IMR-90 (cell line): Measurements from ENCODE around the gene ADAMTS12. TPM values are rescaled to one million over a fixed set of nuclear protein-coding genes. Genes with fewer than 3 reads are reported as not detected.

Experiments used
- ATAC-seq: fragments of 200-7000 bp; cut with Tn5 transposase; 2 replicates; pipeline ENCODE4 v1.9.1; 2020; ENCODE audit warnings: low read depth, mild to moderate bottlenecking, moderate library complexity
- BruUV-seq: library from RNA; stranded (reverse); fragments of 400-500 nt; replicated peaks from 2 replicates; lab custom pipeline; 2021; lab: Mats Ljungman, UMichigan
- CTCF ChIA-PET: fragments of 300-600 bp; formaldehyde crosslinking; extraction: SDS; loops from one replicate; lab custom pipeline; 2021; ENCODE audit warnings: antibody characterized with exemption; lab: Yijun Ruan, JAX
- POLR2A ChIA-PET: fragments of 300-600 bp; sonication (Branson Sonifier 250); formaldehyde crosslinking; loops from one replicate; lab custom pipeline; 2022; ENCODE audit warnings: antibody characterized with exemption; ENCODE audit not compliant: unreplicated experiment; lab: Charles Lee
- DNase-seq: peaks from one replicate; pipeline ENCODE4 v3.0.0; 2013
- H2AFZ ChIP-seq: replicated peaks from 2 replicates; pipeline ENCODE3; 2013; ENCODE audit warnings: low read length, mild to moderate bottlenecking; ENCODE audit not compliant: poor library complexity
- H2AK5ac ChIP-seq: 2 replicates; pipeline ENCODE4 v1.6.1; 2013; ENCODE audit warnings: low read depth, low read length, inconsistent platforms
- H2AK9ac ChIP-seq: replicated peaks from 2 replicates; pipeline ENCODE3; 2013; ENCODE audit warnings: mild to moderate bottlenecking, low read depth, low read length, moderate library complexity; ENCODE audit not compliant: poor library complexity
- H2BK120ac ChIP-seq: 2 replicates; pipeline ENCODE4 v1.6.1; 2013; ENCODE audit warnings: low read depth, low read length, inconsistent platforms
- H2BK15ac ChIP-seq: 3 replicates; pipeline ENCODE4 v1.6.1; 2013; ENCODE audit warnings: low read depth, low read length, inconsistent platforms
- H2BK20ac ChIP-seq: 2 replicates; pipeline ENCODE4 v1.6.1; 2013; ENCODE audit warnings: low read depth, mild to moderate bottlenecking, inconsistent platforms, low read length, moderate library complexity
- H2BK5ac ChIP-seq: 2 replicates; pipeline ENCODE4 v1.6.1; 2013; ENCODE audit warnings: mild to moderate bottlenecking, low read depth, low read length, inconsistent platforms; ENCODE audit not compliant: poor library complexity, severe bottlenecking
- H3K14ac ChIP-seq: replicated peaks from 2 replicates; pipeline ENCODE4 v1.6.1; 2013; ENCODE audit warnings: low read depth, low read length, inconsistent platforms
- H3K18ac ChIP-seq: 2 replicates; pipeline ENCODE4 v1.6.1; 2013; ENCODE audit warnings: low read depth, low read length, control low read depth
- H3K23ac ChIP-seq: 2 replicates; pipeline ENCODE4 v1.6.1; 2013; ENCODE audit warnings: low read depth, low read length, inconsistent platforms
- H3K27ac ChIP-seq: 2 replicates; pipeline ENCODE4 v1.5.1; 2013; ENCODE audit warnings: mild to moderate bottlenecking, control low read depth, low read length; ENCODE audit not compliant: insufficient read depth
- H3K27me3 ChIP-seq: 2 replicates; pipeline ENCODE4 v1.6.1; 2013; ENCODE audit warnings: low read length; ENCODE audit not compliant: control insufficient read depth, insufficient read depth
- H3K36me3 ChIP-seq: 2 replicates; pipeline ENCODE4 v1.6.1; 2013; ENCODE audit warnings: low read length, mixed read lengths; ENCODE audit not compliant: control insufficient read depth, insufficient read depth
- H3K4ac ChIP-seq: 2 replicates; pipeline ENCODE4 v1.6.1; 2013; ENCODE audit warnings: low read depth, low read length, inconsistent platforms
- H3K4me1 ChIP-seq: 2 replicates; pipeline ENCODE4 v1.6.1; 2013; ENCODE audit warnings: low read length, mixed read lengths; ENCODE audit not compliant: control insufficient read depth, insufficient read depth
- H3K4me2 ChIP-seq: 2 replicates; pipeline ENCODE4 v1.6.1; 2013; ENCODE audit warnings: low read depth, mild to moderate bottlenecking, control low read depth, low read length, moderate library complexity
- H3K4me3 ChIP-seq: 2 replicates; pipeline ENCODE4 v1.5.1; 2013; ENCODE audit warnings: low read depth, mild to moderate bottlenecking, control low read depth, low read length, moderate library complexity; ENCODE audit not compliant: insufficient read depth
- H3K56ac ChIP-seq: 2 replicates; pipeline ENCODE4 v1.6.1; 2013; ENCODE audit warnings: low read length, inconsistent platforms; ENCODE audit not compliant: insufficient read depth; ENCODE audit errors: extremely low read depth
- H3K79me1 ChIP-seq, 2 experiments: 2 replicates each; pipeline ENCODE4 v1.6.1; 2013; ENCODE audit warnings: low read length in 2 of 2, inconsistent platforms in 1 of 2, low read depth in 1 of 2
- H3K9ac ChIP-seq: 2 replicates; pipeline ENCODE4 v1.6.1; 2013; ENCODE audit warnings: low read depth, low read length, control low read depth
- H3K9me1 ChIP-seq: 2 replicates; pipeline ENCODE4 v1.6.1; 2013; ENCODE audit warnings: low read length, inconsistent platforms; ENCODE audit not compliant: insufficient read depth
- H3K9me3 ChIP-seq: 2 replicates; pipeline ENCODE4 v1.6.1; 2013; ENCODE audit warnings: low read length; ENCODE audit not compliant: control insufficient read depth, insufficient read depth
- H4K20me1 ChIP-seq: 2 replicates; pipeline ENCODE4 v1.6.1; 2013; ENCODE audit warnings: low read length, inconsistent platforms; ENCODE audit not compliant: insufficient read depth
- H4K5ac ChIP-seq: 2 replicates; pipeline ENCODE4 v1.6.1; 2013; ENCODE audit warnings: mild to moderate bottlenecking, low read depth, low read length, control low read depth
- H4K8ac ChIP-seq, 2 experiments: 2 replicates each; pipeline ENCODE4 v1.6.1; 2013; ENCODE audit warnings: low read depth in 2 of 2, low read length in 2 of 2, control low read depth in 1 of 2, inconsistent platforms in 1 of 2
- H4K91ac ChIP-seq: 2 replicates; pipeline ENCODE4 v1.6.1; 2013; ENCODE audit warnings: low read depth, low read length, inconsistent platforms; ENCODE audit not compliant: insufficient read depth
- CEBPB ChIP-seq: IDR thresholded peaks from 2 replicates; pipeline ENCODE4 v1.6.1; 2012; ENCODE audit warnings: low read depth, low read length, improper control_type of control experiment
- MAZ ChIP-seq: IDR thresholded peaks from 2 replicates; pipeline ENCODE4 v1.6.1; 2012; ENCODE audit warnings: low read depth, mild to moderate bottlenecking, low read length, improper control_type of control experiment, moderate library complexity, borderline replicate concordance
- RCOR1 ChIP-seq: IDR thresholded peaks from 2 replicates; pipeline ENCODE4 v1.6.1; 2012; ENCODE audit warnings: mild to moderate bottlenecking, low read length, improper control_type of control experiment; ENCODE audit not compliant: insufficient replicate concordance
- WGBS, 2 experiments: methylation state at CpG; one replicate each; pipeline versions ENCODE4 v1.1.5 to v1.1.7; 2013; ENCODE audit warnings: missing lambda C conversion rate in 2 of 2; ENCODE audit not compliant: insufficient read length in 1 of 2; ENCODE audit errors: extremely low coverage in 2 of 2; 5-methylcytosine and 5-hydroxymethylcytosine counted together
- dilution Hi-C: fragments of 300-500 bp; cut with HindIII; formaldehyde crosslinking; loops from one replicate; pipeline ENCODE4 v1.14.3; 2018; ENCODE audit warnings: low sequenced_read_pairs; ENCODE audit not compliant: unreplicated experiment
- in situ Hi-C: fragments of 300-500 bp; cut with MboI; formaldehyde crosslinking; loops from 3 replicates; pipeline ENCODE4 v1.14.3; 2019; ENCODE audit warnings: low sequenced_read_pairs, inconsistent platforms, mixed read lengths
- intact Hi-C: fragments of 100-400 bp; cut with micrococcal nuclease; formaldehyde crosslinking; loops from 2 replicates; pipeline ENCODE4 v1.10.0; 2022
- polyA plus RNA-seq, 3 experiments: library from polyadenylated mRNA; depleted of rRNA; stranded (reverse); fragments of >200 nt; gene quantifications; 2 replicates each; pipeline ENCODE4 v1.2.3, GENCODE V29; 2012; ENCODE audit warnings: low replicate concordance in 1 of 3
- total RNA-seq: library from RNA; depleted of rRNA; stranded (reverse); fragments of >200 nt; gene quantifications from 2 replicates; pipeline ENCODE4 v1.2.3, GENCODE V29; 2012

ADAMTS12 gene
- total and polyA plus RNA-seq, 2 of the 4 experiments (the other 2 are of a cell fraction) = 27.3 to 51.3 TPM

- Histone ChIP-seq H3K18ac (peak overlapping the region; percentile 55; the same call in 1 of the 2 replicates), H2AFZ (peak overlapping the region; percentile 71)
Measured at GRCh38 chr5:33854733-33855151, 37.0 kb downstream of the ADAMTS12 start.

More at GRCh38 chr5:33854733-33855151, 37.0 kb downstream of the ADAMTS12 start:
- CTCF ChIA-PET = no interaction called here
- Histone ChIP-seq H2BK5ac (peak overlapping the region; percentile 66), H3K79me1 (peaks cover 22 to 79% of the 10 kb centered on the region in 2 experiments), H3K9me1 (peaks cover 29% of the 10 kb centered on the region), H3K36me3 (no peaks in the 10 kb centered on the region), H4K20me1 (peaks cover 5% of the 10 kb centered on the region; the same call in 1 of the 2 replicates), H3K56ac (peak overlapping the region; percentile 40), H2BK20ac (peak overlapping the region; percentile 80), H3K27me3 (no peaks in the 10 kb centered on the region), H4K8ac (peak overlapping the region; percentile 10 to 81; a peak in 3 of 4 replicates), H3K4ac (peak overlapping the region; percentile 83), H3K4me3 (no peak overlapping the region), H3K9ac (peak overlapping the region; percentile 16; the same call in 1 of the 2 replicates), H3K23ac (peak overlapping the region; percentile 84), H3K9me3 (no peaks in the 10 kb centered on the region), H2AK5ac (peak overlapping the region; percentile 81; the same call in 1 of the 2 replicates), H4K5ac (peak overlapping the region; percentile 3; the same call in 1 of the 2 replicates), H2BK15ac (peak overlapping the region; percentile 63; the same call in 2 of the 3 replicates), H3K27ac (peak overlapping the region; percentile 54), H2AK9ac (no peak overlapping the region), H3K4me2 (peak overlapping the region; percentile 59), H3K14ac (peak overlapping the region; percentile 86), H2BK120ac (peak overlapping the region; percentile 73), H4K91ac (peak overlapping the region; percentile 45), H3K4me1 (peaks cover 25% of the 10 kb centered on the region)
- DNase-seq (peak; percentile 82), ATAC-seq (peak; percentile 60)
- TF ChIP-seq CEBPB = no peak
- 0 out of 2 replicates have a peak, but pooled peaks have one; percentile 8 for TF ChIP-seq MAZ
- no peak for TF ChIP-seq RCOR1
- dilution Hi-C loops = no loop called here
- in situ Hi-C loops = no loop called here
- BruUV-seq = no TSS peak
- intact Hi-C loops = loop anchor here (1.0 to 5.0 kb wide), 2 partner anchors 8 to 33 kb away; no protein-coding TSS in a partner anchor
- WGBS, 2 experiments = no CpG with 5 or more reads among the region's 4 CpGs
- POLR2A ChIA-PET = no interaction called here
